HEK293T (cell line): Measurements from ENCODE around the gene PLOD3.

Source experiments
- BHLHE40 ChIP-seq: fragments of 450-650 bp; IDR thresholded peaks from 2 replicates; pipeline ENCODE4 v1.6.1; 2016; ENCODE audit warnings: mild to moderate bottlenecking, moderate library complexity, borderline replicate concordance
- CTBP1 ChIP-seq: fragments of 450-650 bp; IDR thresholded peaks from 2 replicates; pipeline ENCODE4 v1.6.1; 2016; ENCODE audit warnings: borderline replicate concordance
- FOXK2 ChIP-seq: fragments of 450-650 bp; IDR thresholded peaks from 2 replicates; pipeline ENCODE4 v1.6.1; 2016; ENCODE audit warnings: mild to moderate bottlenecking
- PKNOX1 ChIP-seq: fragments of 450-650 bp; IDR thresholded peaks from 2 replicates; pipeline ENCODE4 v1.6.1; 2016
- ZNF384 ChIP-seq: fragments of 450-650 bp; IDR thresholded peaks from 2 replicates; pipeline ENCODE4 v1.6.1; 2016

- TF ChIP-seq BHLHE40 (no peak), PKNOX1 (no peak), FOXK2 (no peak), CTBP1 (no peak), ZNF384 (no peak)
Measured at GRCh38 chr7:101186844-101187428, 30.4 kb downstream of the PLOD3 start.
